Central memory CD4-positive, alpha-beta T cell (primary cell): ENCODE measurements around the gene LYRM2.
"Not testable (repeated sequence)": the region's sequence is repeated elsewhere in the genome, so short reads cannot be mapped to it uniquely, and the experiment has no call there.

Experiments used
- DNase-seq: peaks from one replicate; pipeline ENCODE4 v3.0.0; 2022

Gene LYRM2

GRCh38 chr6:89644864-89645263 lies 6.3 kb upstream of the LYRM2 start:
- no peak for DNase-seq

GRCh38 chr6:89643406-89643805 lies 4.9 kb upstream of the LYRM2 start:
- no peak for DNase-seq

GRCh38 chr6:89642956-89643355 lies 4.4 kb upstream of the LYRM2 start:
- no peak for DNase-seq

GRCh38 chr6:89641581-89641980 lies 3.0 kb upstream of the LYRM2 start:
- DNase-seq, result not testable (repeated sequence)

- DNase-seq, result no peak
These were observed 2.3 kb upstream of the LYRM2 start for GRCh38 chr6:89640804-89641203.

GRCh38 chr6:89637960-89638319 lies 607 bp downstream of the LYRM2 start:
- no peak for DNase-seq

GRCh38 chr6:89636412-89636811 lies 2.1 kb downstream of the LYRM2 start:
- DNase-seq, result not testable (repeated sequence)

- DNase-seq, result no peak
These were observed 8.1 kb downstream of the LYRM2 start for GRCh38 chr6:89630488-89630887.

GRCh38 chr6:89623749-89624148 lies 14.8 kb downstream of the LYRM2 start:
- DNase-seq, result no peak

GRCh38 chr6:89619567-89619966 lies 19.0 kb downstream of the LYRM2 start:
- no peak for DNase-seq

GRCh38 chr6:89618026-89618425 lies 20.5 kb downstream of the LYRM2 start:
- DNase-seq, result no peak

- DNase-seq, result no peak
These were observed 22.0 kb downstream of the LYRM2 start for GRCh38 chr6:89616531-89616930.

- no peak for DNase-seq
These were observed 22.7 kb downstream of the LYRM2 start for GRCh38 chr6:89615882-89616281.

- DNase-seq, result no peak
These were observed 24.8 kb downstream of the LYRM2 start for GRCh38 chr6:89613790-89614189.

- DNase-seq, result no peak
These were observed 26.4 kb downstream of the LYRM2 start for GRCh38 chr6:89612121-89612520.

- DNase-seq, result no peak
These were observed 26.9 kb downstream of the LYRM2 start for GRCh38 chr6:89611666-89612065.

- DNase-seq, result peak; percentile 59
These were observed 28.4 kb downstream of the LYRM2 start for GRCh38 chr6:89610149-89610642.

GRCh38 chr6:89605861-89606260 lies 32.7 kb downstream of the LYRM2 start:
- no peak for DNase-seq

- DNase-seq, result no peak
These were observed 33.9 kb downstream of the LYRM2 start for GRCh38 chr6:89604653-89605052.

GRCh38 chr6:89602166-89602565 lies 36.4 kb downstream of the LYRM2 start:
- no peak for DNase-seq

- DNase-seq, result no peak
These were observed 38.8 kb downstream of the LYRM2 start for GRCh38 chr6:89599727-89600126.

- no peak for DNase-seq
These were observed 40.6 kb downstream of the LYRM2 start for GRCh38 chr6:89597988-89598387.

GRCh38 chr6:89597372-89597771 lies 41.2 kb downstream of the LYRM2 start:
- DNase-seq, result no peak

GRCh38 chr6:89596484-89596883 lies 42.1 kb downstream of the LYRM2 start:
- DNase-seq, result no peak

- DNase-seq, result peak; percentile 12
These were observed 42.5 kb downstream of the LYRM2 start for GRCh38 chr6:89596056-89596455.

GRCh38 chr6:89591745-89592144 lies 46.8 kb downstream of the LYRM2 start:
- DNase-seq, result no peak
